ENCODE measurements around the gene IL12RB1. TPM values are rescaled to one million over a fixed set of nuclear protein-coding genes. Genes with fewer than 3 reads are reported as not detected.
"Not testable (repeated sequence)": the region's sequence is repeated elsewhere in the genome, so short reads cannot be mapped to it uniquely, and the experiment has no call there.

Gene IL12RB1
- total and polyA plus RNA-seq, 2 donors (not counting 3 experiments of a cell fraction or from before 2014, with no cell fraction given), result not detected

- CTCF ChIA-PET, result interaction anchor here (0.8 to 1.1 kb wide), 3 partner anchors 10 to 45 kb away, joined by 3 read pairs; partner anchors contain the start of gene PIK3R2
- no TSS peak for BruUV-seq (replicated peaks)
- H3K4me2 ChIP-seq (ENCODE audit: insufficient read depth, low read length), result no peak overlapping the region
- POLR2A ChIA-PET, result no interaction called here
- intact Hi-C loops (cut with micrococcal nuclease), result no loop called here
- FAIRE-seq (no peak), DNase-seq (ENCODE audit: low read depth, low spot score) (no peak)
- H4K20me1 ChIP-seq (replicated peaks; ENCODE audit: control insufficient read depth, extremely low read depth, insufficient read depth, low read length), result no peaks in the 10 kb centered on the region
- no peaks in the 10 kb centered on the region for H3K36me3 ChIP-seq (ENCODE audit: control insufficient read depth in 2 of 2, extremely low read depth in 1 of 2, insufficient read depth in 2 of 2, low read length in 2 of 2)
- H2AFZ ChIP-seq (ENCODE audit: low read depth, low read length), result no peak overlapping the region
- H3K4me3 ChIP-seq (replicated peaks in 1 of 3; ENCODE audit: insufficient read depth in 1 of 3, low read depth in 1 of 3, low read length in 3 of 3), result no peak overlapping the region
- H3K27ac ChIP-seq (ENCODE audit: insufficient read depth, low read depth, low read length), result no peak overlapping the region
- H3K27me3 ChIP-seq (ENCODE audit: control insufficient read depth in 2 of 2, insufficient read depth in 2 of 2, low read length in 2 of 2), result peaks cover 0 to 7% of the 10 kb centered on the region in 2 experiments
- dilution Hi-C loops (cut with MboI; ENCODE audit: extremely low pct_ligation_motif_present, low sequenced_read_pairs), result no loop called here
- no peaks in the 10 kb centered on the region for H3K4me1 ChIP-seq (ENCODE audit: control insufficient read depth, extremely low read depth, insufficient read depth, low read length)
- no peaks in the 10 kb centered on the region for H3K9me3 ChIP-seq (replicated peaks; ENCODE audit: control insufficient read depth, insufficient read depth, low read length)
- H3K9ac ChIP-seq (replicated peaks; ENCODE audit: extremely low read depth, insufficient read depth, low read length), result no peak overlapping the region
- no peaks in the 10 kb centered on the region for H3K9me1 ChIP-seq (replicated peaks; ENCODE audit: control insufficient read depth, extremely low read depth, insufficient read depth, low read length)
- TF ChIP-seq POLR2AphosphoS5 (IDR thresholded peaks at IDR 0.05; ENCODE audit: insufficient read depth, low read depth, low read length) (no peak), GATA2 (IDR thresholded peaks at IDR 0.05; ENCODE audit: insufficient read depth, insufficient read length, low read depth, low read length) (no peak), EZH2 (IDR thresholded peaks at IDR 0.05; ENCODE audit: borderline replicate concordance, low read depth, low read length, severe bottlenecking) (no peak), MAX (IDR thresholded peaks at IDR 0.05; ENCODE audit: insufficient read depth, insufficient read length) (no peak), CTCF (IDR thresholded peaks at IDR 0.05; ENCODE audit: extremely low read depth in 1 of 2, insufficient read depth in 1 of 2, low read depth in 1 of 2, low read length in 2 of 2) (no peak), POLR2A (IDR thresholded peaks at IDR 0.05; ENCODE audit: low read depth, low read length) (no peak), FOS (IDR thresholded peaks at IDR 0.05; ENCODE audit: borderline replicate concordance, insufficient read depth, low read length) (no peak), MYC (IDR thresholded peaks at IDR 0.05; ENCODE audit: low read depth, low read length) (no peak), JUN (IDR thresholded peaks at IDR 0.05; ENCODE audit: borderline replicate concordance, insufficient read depth, insufficient read length, low read depth) (no peak)
- H3K79me2 ChIP-seq (ENCODE audit: control insufficient read depth, insufficient read depth, low read length), result no peaks in the 10 kb centered on the region
Observed at GRCh38 chr19:18107235-18107634, 20.5 kb upstream of the IL12RB1 start.

- H3K4me2 ChIP-seq (ENCODE audit: insufficient read depth, low read length); BruUV-seq (replicated peaks); FAIRE-seq; H3K27ac ChIP-seq (ENCODE audit: insufficient read depth, low read depth, low read length); H3K27me3 ChIP-seq (ENCODE audit: control insufficient read depth in 2 of 2, insufficient read depth in 2 of 2, low read length in 2 of 2); POLR2A ChIA-PET; intact Hi-C loops (cut with micrococcal nuclease); H3K9me1 ChIP-seq (replicated peaks; ENCODE audit: control insufficient read depth, extremely low read depth, insufficient read depth, low read length); H3K9ac ChIP-seq (replicated peaks; ENCODE audit: extremely low read depth, insufficient read depth, low read length); H3K4me1 ChIP-seq (ENCODE audit: control insufficient read depth, extremely low read depth, insufficient read depth, low read length); H3K9me3 ChIP-seq (replicated peaks; ENCODE audit: control insufficient read depth, insufficient read depth, low read length); H4K20me1 ChIP-seq (replicated peaks; ENCODE audit: control insufficient read depth, extremely low read depth, insufficient read depth, low read length); DNase-seq (ENCODE audit: low read depth, low spot score); H3K79me2 ChIP-seq (ENCODE audit: control insufficient read depth, insufficient read depth, low read length); H2AFZ ChIP-seq (ENCODE audit: low read depth, low read length); H3K4me3 ChIP-seq (replicated peaks in 1 of 3; ENCODE audit: insufficient read depth in 1 of 3, low read depth in 1 of 3, low read length in 3 of 3); dilution Hi-C loops (cut with MboI; ENCODE audit: extremely low pct_ligation_motif_present, low sequenced_read_pairs); H3K36me3 ChIP-seq (ENCODE audit: control insufficient read depth in 2 of 2, extremely low read depth in 1 of 2, insufficient read depth in 2 of 2, low read length in 2 of 2): not testable (repeated sequence)
- CTCF ChIA-PET, result interaction anchor here (1.0 kb wide), 1 partner anchor 55 kb away, joined by 3 read pairs; no protein-coding TSS in a partner anchor
Observed at GRCh38 chr19:18105259-18105658, 18.5 kb upstream of the IL12RB1 start.

Data from endothelial cell of umbilical vein (primary cell).